Brain microvascular endothelial cell (primary cell): ENCODE results near the gene KIF2A.

ENCODE experiments used
- DNase-seq: peaks from one replicate; pipeline ENCODE4 v3.0.0-alpha.2; 2020
- H3K27ac ChIP-seq: fragments of 250-450 bp; sonication (Bioruptor Pico); 2 replicates; pipeline ENCODE4 v1.5.1; 2020; ENCODE audit warnings: mild to moderate bottlenecking, moderate library complexity
- H3K27me3 ChIP-seq: fragments of 250-450 bp; sonication (Bioruptor Pico); replicated peaks from 2 replicates; pipeline ENCODE4 v1.5.1; 2020; ENCODE audit warnings: mild to moderate bottlenecking
- H3K36me3 ChIP-seq: fragments of 250-450 bp; sonication (Bioruptor Pico); replicated peaks from 2 replicates; pipeline ENCODE4 v1.5.1; 2020; ENCODE audit warnings: mild to moderate bottlenecking
- H3K4me3 ChIP-seq: 2 replicates; pipeline ENCODE4 v1.5.1; 2011; ENCODE audit warnings: low read depth, mild to moderate bottlenecking, control low read depth, low read length, moderate library complexity
- in situ Hi-C: cut with HindIII; loops from 2 replicates; pipeline ENCODE4 v1.10.0; 2017; ENCODE audit warnings: low sequenced_read_pairs, low pct_ligation_motif_present
- TF ChIP-seq, protein P1 (sequence below): IDR thresholded peaks from 2 replicates; pipeline ENCODE4 v1.5.1; 2011; ENCODE audit warnings: low read depth, mild to moderate bottlenecking, moderate library complexity, low read length, control low read depth, inconsistent platforms; ENCODE audit errors: missing control alignments

Gene KIF2A

DNA sequence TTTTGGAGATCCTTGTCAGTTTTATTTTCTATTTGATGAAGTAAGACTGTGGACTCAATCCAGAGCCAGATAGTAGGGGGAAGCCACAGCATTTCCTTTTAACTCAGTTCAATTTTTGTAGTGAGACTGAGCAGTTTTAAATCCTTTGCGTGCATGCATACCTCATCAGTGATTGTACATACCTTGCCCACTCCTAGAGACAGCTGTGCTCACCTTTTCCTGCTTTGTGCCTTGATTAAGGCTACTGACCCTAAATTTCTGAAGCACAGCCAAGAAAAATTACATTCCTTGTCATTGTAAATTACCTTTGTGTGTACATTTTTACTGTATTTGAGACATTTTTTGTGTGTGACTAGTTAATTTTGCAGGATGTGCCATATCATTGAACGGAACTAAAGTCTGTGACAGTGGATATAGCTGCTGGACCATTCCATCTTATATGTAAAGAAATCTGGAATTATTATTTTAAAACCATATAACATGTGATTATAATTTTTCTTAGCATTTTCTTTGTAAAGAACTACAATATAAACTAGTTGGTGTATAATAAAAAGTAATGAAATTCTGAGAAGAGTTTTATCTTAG is 79.9 kb downstream of the KIF2A start:
- Histone ChIP-seq H3K27me3 (no peaks in the 10 kb centered on the region), H3K4me3 (no peak overlapping the region), H3K36me3 (peaks cover 44% of the 10 kb centered on the region), H3K27ac (no peak overlapping the region)
- in situ Hi-C loops: no loop called here
- DNase-seq: no peak
- TF ChIP-seq, protein P1, sequence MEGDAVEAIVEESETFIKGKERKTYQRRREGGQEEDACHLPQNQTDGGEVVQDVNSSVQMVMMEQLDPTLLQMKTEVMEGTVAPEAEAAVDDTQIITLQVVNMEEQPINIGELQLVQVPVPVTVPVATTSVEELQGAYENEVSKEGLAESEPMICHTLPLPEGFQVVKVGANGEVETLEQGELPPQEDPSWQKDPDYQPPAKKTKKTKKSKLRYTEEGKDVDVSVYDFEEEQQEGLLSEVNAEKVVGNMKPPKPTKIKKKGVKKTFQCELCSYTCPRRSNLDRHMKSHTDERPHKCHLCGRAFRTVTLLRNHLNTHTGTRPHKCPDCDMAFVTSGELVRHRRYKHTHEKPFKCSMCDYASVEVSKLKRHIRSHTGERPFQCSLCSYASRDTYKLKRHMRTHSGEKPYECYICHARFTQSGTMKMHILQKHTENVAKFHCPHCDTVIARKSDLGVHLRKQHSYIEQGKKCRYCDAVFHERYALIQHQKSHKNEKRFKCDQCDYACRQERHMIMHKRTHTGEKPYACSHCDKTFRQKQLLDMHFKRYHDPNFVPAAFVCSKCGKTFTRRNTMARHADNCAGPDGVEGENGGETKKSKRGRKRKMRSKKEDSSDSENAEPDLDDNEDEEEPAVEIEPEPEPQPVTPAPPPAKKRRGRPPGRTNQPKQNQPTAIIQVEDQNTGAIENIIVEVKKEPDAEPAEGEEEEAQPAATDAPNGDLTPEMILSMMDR: no peak

GRCh38 chr5:62386824-62387223 is 80.8 kb downstream of the KIF2A start:
- TF ChIP-seq, protein P1: no peak
- H3K36me3 ChIP-seq: peaks cover 50% of the 10 kb centered on the region

DNA sequence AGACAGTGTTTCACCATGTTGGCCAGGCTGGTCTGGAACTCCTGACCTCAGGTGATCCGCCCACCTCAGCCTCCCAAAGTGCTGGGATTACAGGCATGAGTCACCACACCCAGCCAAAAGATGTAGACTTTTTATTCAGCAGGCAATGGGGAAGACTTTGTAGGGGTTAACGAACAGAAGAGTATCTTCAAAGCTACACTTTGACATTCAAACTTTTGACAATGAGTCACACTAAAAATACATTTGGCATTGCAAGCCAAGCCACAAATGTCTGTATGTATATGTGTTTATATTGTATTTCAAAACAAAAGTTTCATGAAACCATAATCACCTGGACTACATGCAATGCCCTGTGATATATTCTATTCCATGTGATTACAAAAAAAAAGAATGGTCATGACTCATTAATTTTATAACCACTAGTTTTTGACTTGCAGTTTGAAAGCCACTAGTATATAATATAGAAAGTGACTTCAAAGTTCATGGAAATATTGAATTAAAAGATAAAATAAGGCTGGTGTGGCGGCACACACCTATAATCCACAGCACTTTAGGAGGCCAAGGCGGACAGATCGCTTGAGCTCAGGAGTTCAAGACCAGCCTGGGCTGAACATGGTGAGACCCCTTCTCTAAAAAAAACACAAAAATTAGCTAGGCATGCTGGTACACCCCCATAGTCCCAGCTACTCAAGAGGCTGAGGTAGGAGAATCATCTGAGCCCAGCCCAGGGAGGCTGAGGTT is 89.4 kb downstream of the KIF2A start:
- no peaks in the 10 kb centered on the region for H3K27me3 ChIP-seq
- H3K4me3 ChIP-seq: no peak overlapping the region
- TF ChIP-seq, protein P1: no peak
- peak; percentile 11 for DNase-seq
- in situ Hi-C loops: no loop called here
- H3K27ac ChIP-seq: no peak overlapping the region
- peaks cover 50% of the 10 kb centered on the region for H3K36me3 ChIP-seq

More at GRCh38 chr5:62386824-62387223, 80.8 kb downstream of the KIF2A start:
- no peaks in the 10 kb centered on the region for H3K27me3 ChIP-seq
- no peak overlapping the region for H3K27ac ChIP-seq
- no peak overlapping the region for H3K4me3 ChIP-seq
- in situ Hi-C loops: no loop called here
- no peak for DNase-seq

DNA sequence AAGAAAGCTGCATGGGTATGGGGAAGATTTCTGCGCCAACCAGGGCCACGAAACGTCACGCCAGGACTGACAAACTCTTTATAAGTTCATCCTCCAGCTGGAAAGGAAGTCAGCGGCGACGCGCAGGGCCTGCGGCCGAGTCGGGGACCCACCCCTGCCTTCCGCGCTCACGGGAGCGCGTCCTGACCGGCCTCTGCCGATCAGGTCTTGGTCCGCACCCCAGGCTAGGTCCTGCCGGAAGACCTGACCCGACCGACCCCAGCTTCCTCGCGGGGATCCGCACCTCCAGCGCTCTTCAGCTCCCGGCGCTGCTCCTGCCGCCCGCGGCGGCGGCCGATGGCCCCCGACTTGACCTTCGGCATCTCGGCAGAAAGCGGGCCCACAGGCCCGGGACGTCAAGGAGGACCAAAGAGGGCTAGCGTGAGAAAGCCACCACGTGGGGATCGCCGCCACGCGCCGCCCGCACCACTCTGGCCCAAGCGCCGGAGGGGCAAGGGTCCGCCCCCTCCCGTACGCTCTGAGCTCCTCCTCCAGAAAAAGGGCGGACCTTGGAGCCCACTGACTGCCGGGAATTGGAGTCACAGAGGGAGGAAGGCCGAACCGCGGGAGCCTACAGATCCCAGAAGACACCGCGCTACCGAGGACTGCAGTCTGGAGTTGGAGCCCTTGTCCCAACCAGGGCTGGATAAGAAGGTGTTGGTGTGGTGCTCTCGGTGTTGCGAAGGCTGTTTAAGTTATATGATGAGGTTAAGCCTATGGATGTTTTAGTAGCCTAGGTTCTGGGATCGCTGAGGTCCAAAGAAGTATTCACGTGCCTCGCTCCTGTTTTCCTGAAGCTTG is 97.6 kb downstream of the KIF2A start, which contains the start of gene DIMT1:
Gene DIMT1, minus strand, starts transcription at position 495 of the 840 bp plus-strand sequence. Its CDS starts 133 bp downstream, at position 362.
- peak within 1 kb of the TSS; percentile 92 for H3K27ac ChIP-seq
- H3K36me3 ChIP-seq: peaks cover 11% of the 10 kb centered on the region
- in situ Hi-C loops: no loop called here
- peak; percentile 98 for DNase-seq
- H3K4me3 ChIP-seq: peak within 1 kb of the TSS; percentile 90
- H3K27me3 ChIP-seq: no peaks in the 10 kb centered on the region
- TF ChIP-seq, protein P1: no peak

DNA sequence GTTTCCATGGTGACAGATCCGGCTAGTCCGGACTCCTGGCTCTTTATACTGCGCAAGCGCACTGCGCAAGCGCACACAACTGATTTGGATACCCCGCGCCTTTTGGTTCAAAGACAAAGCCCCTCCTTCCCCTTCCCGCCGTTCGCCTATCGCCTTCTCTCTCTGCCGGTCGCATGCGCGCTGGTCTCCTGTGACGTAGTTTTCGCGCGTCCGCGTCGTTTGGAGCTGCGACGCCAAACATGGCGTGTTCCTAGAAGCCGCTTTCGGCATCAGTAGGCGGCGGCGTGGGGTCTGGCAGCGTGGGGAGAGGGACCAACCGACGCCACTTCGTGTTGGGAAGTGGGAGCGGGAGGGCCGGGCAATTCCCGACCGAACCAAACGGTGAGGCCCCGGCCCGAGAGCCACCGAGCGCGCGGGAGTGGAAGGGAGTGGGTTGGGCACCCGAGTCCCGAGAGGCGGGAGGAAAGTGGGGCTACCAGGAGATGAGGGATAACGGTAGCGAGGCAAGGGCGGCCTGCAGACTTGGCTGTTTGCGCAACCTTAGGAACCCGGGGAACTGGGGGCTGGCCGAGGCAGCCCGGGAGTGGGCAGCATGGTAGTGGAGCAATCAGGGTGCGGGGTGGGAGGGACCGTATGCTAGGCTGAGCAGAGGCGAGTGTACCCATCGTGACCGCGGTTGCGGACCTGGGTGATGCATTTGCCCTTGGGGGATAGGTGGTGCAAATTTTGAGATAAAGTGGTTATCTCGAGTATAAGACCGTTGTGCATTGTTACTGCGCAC is 106.7 kb downstream of the KIF2A start, which contains the start of gene IPO11:
Gene IPO11, plus strand, starts transcription at position 215 of the 781 bp plus-strand sequence. CDS start 24,517 bp downstream, outside the sequence.
- no peaks in the 10 kb centered on the region for H3K36me3 ChIP-seq
- TF ChIP-seq, protein P1: no peak
- peak within 1 kb of the TSS; percentile 97 for H3K4me3 ChIP-seq
- H3K27ac ChIP-seq: peak within 1 kb of the TSS; percentile 76
- in situ Hi-C loops: no loop called here
- DNase-seq: peak; percentile 99
- H3K27me3 ChIP-seq: no peaks in the 10 kb centered on the region
